ENCODE results near the gene GLB1L2.

Gene GLB1L2

DNA sequence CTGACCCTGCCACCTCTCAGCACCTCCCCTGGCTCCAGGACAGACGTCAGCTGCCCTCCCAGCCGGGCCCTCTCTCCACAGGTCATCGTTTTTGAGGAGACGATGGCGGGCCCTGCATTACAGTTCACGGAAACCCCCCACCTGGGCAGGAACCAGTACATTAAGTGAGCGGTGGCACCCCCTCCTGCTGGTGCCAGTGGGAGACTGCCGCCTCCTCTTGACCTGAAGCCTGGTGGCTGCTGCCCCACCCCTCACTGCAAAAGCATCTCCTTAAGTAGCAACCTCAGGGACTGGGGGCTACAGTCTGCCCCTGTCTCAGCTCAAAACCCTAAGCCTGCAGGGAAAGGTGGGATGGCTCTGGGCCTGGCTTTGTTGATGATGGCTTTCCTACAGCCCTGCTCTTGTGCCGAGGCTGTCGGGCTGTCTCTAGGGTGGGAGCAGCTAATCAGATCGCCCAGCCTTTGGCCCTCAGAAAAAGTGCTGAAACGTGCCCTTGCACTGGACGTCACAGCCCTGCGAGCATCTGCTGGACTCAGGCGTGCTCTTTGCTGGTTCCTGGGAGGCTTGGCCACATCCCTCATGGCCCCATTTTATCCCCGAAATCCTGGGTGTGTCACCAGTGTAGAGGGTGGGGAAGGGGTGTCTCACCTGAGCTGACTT, 43.2 kb downstream of the GLB1L2 start:
- Histone ChIP-seq H3K4me2 (ENCODE audit: insufficient read depth, low read length) (no peak overlapping the region), H4K20me1 (ENCODE audit: insufficient read depth, low read length) (no peaks in the 10 kb centered on the region), H3K4me3 (ENCODE audit: low read depth in 1 of 2, low read length in 2 of 2) (no peak overlapping the region), H3K36me3 (ENCODE audit: insufficient read depth, low read length) (peaks cover 8% of the 10 kb centered on the region; the same call in 1 of the 2 replicates), H3K27me3 (ENCODE audit: insufficient read depth, low read length, poor library complexity) (no peaks in the 10 kb centered on the region), H3K9ac (ENCODE audit: low read depth, low read length) (no peak overlapping the region), H2AFZ (ENCODE audit: low read depth, low read length) (no peak overlapping the region), H3K27ac (ENCODE audit: low read length) (no peak overlapping the region), H3K9me3 (ENCODE audit: insufficient read depth, low read length, severe bottlenecking) (no peaks in the 10 kb centered on the region), H3K79me2 (ENCODE audit: insufficient read depth, low read length) (no peaks in the 10 kb centered on the region), H3K4me1 (ENCODE audit: insufficient read depth, low read length) (no peaks in the 10 kb centered on the region)
- ATAC-seq (ENCODE audit: insufficient read depth, low read depth): no peak
- no peak for DNase-seq
- no peak for TF ChIP-seq EZH2 (IDR thresholded peaks at IDR 0.05; ENCODE audit: borderline replicate concordance, low read depth, low read length, severe bottlenecking)
- TF ChIP-seq, protein P1, sequence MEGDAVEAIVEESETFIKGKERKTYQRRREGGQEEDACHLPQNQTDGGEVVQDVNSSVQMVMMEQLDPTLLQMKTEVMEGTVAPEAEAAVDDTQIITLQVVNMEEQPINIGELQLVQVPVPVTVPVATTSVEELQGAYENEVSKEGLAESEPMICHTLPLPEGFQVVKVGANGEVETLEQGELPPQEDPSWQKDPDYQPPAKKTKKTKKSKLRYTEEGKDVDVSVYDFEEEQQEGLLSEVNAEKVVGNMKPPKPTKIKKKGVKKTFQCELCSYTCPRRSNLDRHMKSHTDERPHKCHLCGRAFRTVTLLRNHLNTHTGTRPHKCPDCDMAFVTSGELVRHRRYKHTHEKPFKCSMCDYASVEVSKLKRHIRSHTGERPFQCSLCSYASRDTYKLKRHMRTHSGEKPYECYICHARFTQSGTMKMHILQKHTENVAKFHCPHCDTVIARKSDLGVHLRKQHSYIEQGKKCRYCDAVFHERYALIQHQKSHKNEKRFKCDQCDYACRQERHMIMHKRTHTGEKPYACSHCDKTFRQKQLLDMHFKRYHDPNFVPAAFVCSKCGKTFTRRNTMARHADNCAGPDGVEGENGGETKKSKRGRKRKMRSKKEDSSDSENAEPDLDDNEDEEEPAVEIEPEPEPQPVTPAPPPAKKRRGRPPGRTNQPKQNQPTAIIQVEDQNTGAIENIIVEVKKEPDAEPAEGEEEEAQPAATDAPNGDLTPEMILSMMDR (IDR thresholded peaks at IDR 0.05; ENCODE audit: borderline replicate concordance, extremely low read depth, low read length, poor library complexity, severe bottlenecking): no peak

DNA sequence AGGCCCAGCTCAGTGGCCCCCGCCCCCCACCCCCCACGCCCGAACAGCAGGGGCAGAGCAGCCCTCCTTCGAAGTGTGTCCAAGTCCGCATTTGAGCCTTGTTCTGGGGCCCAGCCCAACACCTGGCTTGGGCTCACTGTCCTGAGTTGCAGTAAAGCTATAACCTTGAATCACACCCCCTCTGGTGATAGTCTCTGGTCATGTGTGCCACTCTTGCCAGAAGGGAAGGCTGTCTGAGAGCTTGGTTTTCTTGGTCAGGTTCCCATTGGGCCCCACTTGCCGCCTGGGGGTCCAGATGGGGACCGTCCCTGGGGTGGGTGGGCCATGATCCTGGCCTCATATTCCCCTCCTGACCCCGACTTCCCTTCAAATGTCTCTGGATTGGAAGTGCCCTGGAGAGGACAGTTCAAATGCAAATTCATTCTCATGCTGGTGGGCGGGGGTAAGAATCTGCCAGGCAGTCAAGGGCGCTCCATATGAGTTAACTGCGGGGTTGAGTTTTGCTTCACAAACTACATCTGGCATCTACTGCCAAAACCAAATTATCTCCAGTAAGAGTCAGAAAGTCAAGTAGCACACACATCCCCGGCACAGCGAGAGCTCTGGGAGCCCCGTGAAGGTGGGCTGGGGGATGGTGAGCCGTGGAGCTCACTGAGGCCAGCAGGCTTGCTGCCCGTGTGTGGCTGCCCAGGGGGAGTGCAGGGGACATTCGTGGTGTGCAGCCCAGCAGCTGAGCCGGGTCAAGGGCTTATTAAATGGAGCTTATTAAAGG, 44.5 kb downstream of the GLB1L2 start:
- no peak for TF ChIP-seq EZH2 (IDR thresholded peaks at IDR 0.05; ENCODE audit: borderline replicate concordance, low read depth, low read length, severe bottlenecking)
- TF ChIP-seq, protein P1 (IDR thresholded peaks at IDR 0.05; ENCODE audit: borderline replicate concordance, extremely low read depth, low read length, poor library complexity, severe bottlenecking): no peak
- H3K79me2 ChIP-seq (ENCODE audit: insufficient read depth, low read length): no peaks in the 10 kb centered on the region
- H3K9ac ChIP-seq (ENCODE audit: low read depth, low read length): no peak overlapping the region
- H3K9me3 ChIP-seq (ENCODE audit: insufficient read depth, low read length, severe bottlenecking): no peaks in the 10 kb centered on the region
- no peaks in the 10 kb centered on the region for H3K27me3 ChIP-seq (ENCODE audit: insufficient read depth, low read length, poor library complexity)
- ATAC-seq (ENCODE audit: insufficient read depth, low read depth) (no peak), DNase-seq (no peak)
- H3K4me3 ChIP-seq (ENCODE audit: low read depth in 1 of 2, low read length in 2 of 2): no peak overlapping the region
- H2AFZ ChIP-seq (ENCODE audit: low read depth, low read length): no peak overlapping the region
- no peaks in the 10 kb centered on the region for H3K4me1 ChIP-seq (ENCODE audit: insufficient read depth, low read length)
- H3K4me2 ChIP-seq (ENCODE audit: insufficient read depth, low read length): no peak overlapping the region
- peaks cover 4% of the 10 kb centered on the region; the same call in 1 of the 2 replicates for H3K36me3 ChIP-seq (ENCODE audit: insufficient read depth, low read length)
- no peak overlapping the region for H3K27ac ChIP-seq (ENCODE audit: low read length)
- no peaks in the 10 kb centered on the region for H4K20me1 ChIP-seq (ENCODE audit: insufficient read depth, low read length)

DNA sequence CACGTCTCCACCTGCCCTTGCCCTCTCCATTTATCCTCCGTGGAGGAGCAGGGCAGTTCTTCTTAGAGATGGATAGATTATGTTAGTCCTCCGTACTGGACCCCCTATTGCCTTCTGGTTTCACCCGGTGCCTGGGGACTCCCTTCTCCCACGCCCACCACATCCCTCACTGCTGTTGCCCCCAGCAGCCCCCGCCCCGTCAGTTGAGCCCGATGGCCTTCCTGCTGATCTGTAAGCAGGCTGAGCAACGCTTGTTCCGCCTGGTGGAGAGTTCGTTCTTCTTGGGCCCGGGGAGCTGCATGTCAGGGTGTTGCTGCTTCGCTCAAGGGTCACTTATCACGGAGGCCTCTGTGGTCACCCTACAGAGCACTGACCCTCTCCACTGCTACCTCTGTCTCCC, 46.1 kb downstream of the GLB1L2 start:
- H3K27ac ChIP-seq (ENCODE audit: low read length): no peak overlapping the region
- no peaks in the 10 kb centered on the region for H3K9me3 ChIP-seq (ENCODE audit: insufficient read depth, low read length, severe bottlenecking)
- no peaks in the 10 kb centered on the region for H4K20me1 ChIP-seq (ENCODE audit: insufficient read depth, low read length)
- H3K79me2 ChIP-seq (ENCODE audit: insufficient read depth, low read length): no peaks in the 10 kb centered on the region
- H3K4me3 ChIP-seq (ENCODE audit: low read depth in 1 of 2, low read length in 2 of 2): no peak overlapping the region
- H3K4me1 ChIP-seq (ENCODE audit: insufficient read depth, low read length): no peaks in the 10 kb centered on the region
- H3K27me3 ChIP-seq (ENCODE audit: insufficient read depth, low read length, poor library complexity): no peaks in the 10 kb centered on the region
- TF ChIP-seq EZH2 (IDR thresholded peaks at IDR 0.05; ENCODE audit: borderline replicate concordance, low read depth, low read length, severe bottlenecking): no peak
- TF ChIP-seq, protein P1 (IDR thresholded peaks at IDR 0.05; ENCODE audit: borderline replicate concordance, extremely low read depth, low read length, poor library complexity, severe bottlenecking): no peak
- ATAC-seq (ENCODE audit: insufficient read depth, low read depth) (no peak), DNase-seq (no peak)
- no peaks in the 10 kb centered on the region for H3K36me3 ChIP-seq (ENCODE audit: insufficient read depth, low read length)
- H3K4me2 ChIP-seq (ENCODE audit: insufficient read depth, low read length): no peak overlapping the region
- H3K9ac ChIP-seq (ENCODE audit: low read depth, low read length): no peak overlapping the region
- no peak overlapping the region for H2AFZ ChIP-seq (ENCODE audit: low read depth, low read length)

All from DND-41 (cell line).